Measurements from ENCODE around the gene SEZ6. TPM values are rescaled to one million over a fixed set of nuclear protein-coding genes. Genes with fewer than 3 reads are reported as not detected.

Gene SEZ6
- total RNA-seq, 2 experiments from 2014 or later = 0.31 TPM; not detected in 1

DNA sequence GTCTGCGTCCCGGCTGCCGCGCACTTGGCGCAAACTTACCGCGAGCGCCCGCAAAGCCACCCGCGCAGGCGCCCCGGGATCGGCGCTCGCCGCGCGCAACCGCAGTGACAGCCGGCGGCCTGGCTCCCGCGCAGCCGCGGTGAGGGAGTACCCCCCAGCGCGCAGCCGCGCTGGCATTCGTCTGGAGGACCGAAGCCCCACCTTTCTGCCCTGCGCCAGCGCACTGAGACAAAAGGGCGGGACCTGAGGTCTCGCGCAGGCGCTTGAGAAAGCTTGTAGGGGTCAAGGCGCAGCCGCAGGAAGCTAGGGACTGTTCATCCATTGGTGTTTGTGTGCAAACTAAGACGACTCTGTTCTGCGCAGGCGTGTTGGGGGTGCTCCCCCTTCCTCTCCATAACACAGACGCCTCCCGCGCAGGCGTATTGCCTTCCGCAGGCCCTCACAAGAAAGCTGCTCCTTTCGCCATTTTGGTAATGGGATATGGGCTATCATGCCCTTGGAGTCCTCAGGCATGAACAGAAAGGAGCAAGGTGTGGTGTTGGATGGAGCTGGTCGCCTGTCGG, 54.3 kb downstream of the SEZ6 start, which contains the start of gene PHF12:
TSS of gene PHF12 (minus strand) at position 91 of the 563 bp plus-strand sequence. CDS start 558 bp downstream, outside the sequence.
- H3K36me3 Mint-ChIP-seq (ENCODE audit: low read depth) = peaks cover 30% of the 10 kb centered on the region
- DNase-seq (peak; percentile 98 to 100 (median 100)), ATAC-seq (ENCODE audit: poor library complexity) (peak; percentile 53)
- H3K4me1 Mint-ChIP-seq (ENCODE audit: low read depth) = peaks cover 19% of the 10 kb centered on the region
- Histone ChIP-seq H3K36me3 (ENCODE audit: insufficient read depth, low read length) (no peaks in the 10 kb centered on the region), H3K9me3 (ENCODE audit: control insufficient read depth in 1 of 2, insufficient read depth in 1 of 2, low read length in 2 of 2) (no peaks in the 10 kb centered on the region), H3K27ac (ENCODE audit: low read depth in 1 of 2, low read length in 2 of 2) (peak within 1 kb of the TSS; percentile 94 to 97), H3K4me1 (ENCODE audit: insufficient read depth, low read length) (peaks cover 42% of the 10 kb centered on the region), H3K27me3 (ENCODE audit: control insufficient read depth in 1 of 2, insufficient read depth in 2 of 2, low read length in 2 of 2) (no peaks in the 10 kb centered on the region), H3K4me3 (ENCODE audit: low read length) (peak within 1 kb of the TSS; percentile 90)
- intact Hi-C loops (cut with DNase I, micrococcal nuclease) = loop anchor here (2.0 to 10.0 kb wide), 10 partner anchors 34 to 633 kb away; partner anchors contain the start of genes ALDOC (in 1 of the 2), BLTP2 (in 1 of the 2), ERAL1 (in 1 of the 2) and GIT1 (in 1 of the 2)
- H3K4me3 Mint-ChIP-seq = peak within 1 kb of the TSS; percentile 96
- H3K27ac Mint-ChIP-seq = peak within 1 kb of the TSS; percentile 97
- H3K9me3 Mint-ChIP-seq = no peaks in the 10 kb centered on the region
- no peak for TF ChIP-seq CTCF (IDR thresholded peaks at IDR 0.05)
- POLR2A ChIA-PET = interaction anchor here (0.7 to 10.3 kb wide), 43 partner anchors 8 to 666 kb away, joined by 3 to 150 read pairs (median 6); partner anchors contain the start of genes ABHD15, ALDOC, BLTP2 and DHRS13
- H3K27me3 Mint-ChIP-seq = no peaks in the 10 kb centered on the region
- CTCF ChIA-PET = interaction anchor here (1.1 to 5.7 kb wide), 7 partner anchors 21 to 305 kb away, joined by 3 to 56 read pairs (median 5); partner anchors contain the start of genes DHRS13, FLOT2, NEK8 and TLCD1

GRCh38 chr17:28950752-28951427, 54.9 kb downstream of the SEZ6 start:
- Mint-ChIP-seq H3K4me3 (peak overlapping the region; percentile 96), H3K27me3 (no peaks in the 10 kb centered on the region), H3K36me3 (ENCODE audit: low read depth) (peaks cover 36% of the 10 kb centered on the region), H3K27ac (peak overlapping the region; percentile 97), H3K9me3 (no peaks in the 10 kb centered on the region), H3K4me1 (ENCODE audit: low read depth) (peaks cover 25% of the 10 kb centered on the region)
- CTCF ChIA-PET = interaction anchor here (1.1 to 5.7 kb wide), 8 partner anchors 21 to 304 kb away, joined by 3 to 56 read pairs (median 7); partner anchors contain the start of genes DHRS13, FLOT2, NEK8 and TLCD1
- no peak for TF ChIP-seq CTCF (IDR thresholded peaks at IDR 0.05)
- ATAC-seq (ENCODE audit: poor library complexity) (no peak), DNase-seq (peak in 1 of 14 experiments; percentile 5)
- H3K27me3 ChIP-seq (ENCODE audit: control insufficient read depth in 1 of 2, insufficient read depth in 2 of 2, low read length in 2 of 2) = no peaks in the 10 kb centered on the region
- H3K4me1 ChIP-seq (ENCODE audit: insufficient read depth, low read length) = peaks cover 48% of the 10 kb centered on the region
- H3K36me3 ChIP-seq (ENCODE audit: insufficient read depth, low read length) = no peaks in the 10 kb centered on the region
- POLR2A ChIA-PET = interaction anchor here (0.9 to 10.3 kb wide), 42 partner anchors 8 to 667 kb away, joined by 3 to 150 read pairs (median 8); partner anchors contain the start of genes ABHD15, ALDOC, BLTP2 and DHRS13
- H3K27ac ChIP-seq (ENCODE audit: low read depth in 1 of 2, low read length in 2 of 2) = peak overlapping the region; percentile 77 to 90
- no peaks in the 10 kb centered on the region for H3K9me3 ChIP-seq (ENCODE audit: control insufficient read depth in 1 of 2, insufficient read depth in 1 of 2, low read length in 2 of 2)
- intact Hi-C loops (cut with DNase I, micrococcal nuclease) = loop anchor here (2.0 to 10.0 kb wide), 10 partner anchors 34 to 634 kb away; partner anchors contain the start of genes ALDOC (in 1 of the 2), BLTP2 (in 1 of the 2), ERAL1 (in 1 of the 2) and GIT1 (in 1 of the 2)
- H3K4me3 ChIP-seq (ENCODE audit: low read length) = peak overlapping the region; percentile 90

Measured in CD4-positive, alpha-beta T cell (primary cell).